Keratinocyte (primary cell): Measurements from ENCODE around the gene OTUD5. TPM values are rescaled to one million over a fixed set of nuclear protein-coding genes. Genes with fewer than 3 reads are reported as not detected.

Source experiments
- DNase-seq: peaks from one replicate; pipeline ENCODE4 v3.0.0-alpha.2; 2011; ENCODE audit warnings: low read depth, missing footprints, low spot score
- FAIRE-seq: peaks from 2 replicates; lab custom pipeline; 2011; peaks lifted over from hg19 to GRCh38; lab: Jason Lieb, UNC
- H2AFZ ChIP-seq: 2 replicates; pipeline ENCODE4 v1.6.0; 2012; ENCODE audit warnings: low read length, control low read depth, inconsistent platforms; ENCODE audit not compliant: control insufficient read depth
- H3K27ac ChIP-seq: 2 replicates; pipeline ENCODE4 v1.5.1; 2011; ENCODE audit warnings: low read length; ENCODE audit not compliant: control insufficient read depth, insufficient read depth
- H3K27me3 ChIP-seq: 3 replicates; pipeline ENCODE4 v1.6.0; 2011; ENCODE audit warnings: low read length; ENCODE audit not compliant: control insufficient read depth, insufficient read depth; ENCODE audit errors: extremely low read depth
- H3K36me3 ChIP-seq, 2 experiments: 2 replicates in 1 of 2; 3 replicates in 1 of 2; pipeline ENCODE4 v1.5.1; 2011; ENCODE audit warnings: low read length in 2 of 2, mild to moderate bottlenecking in 1 of 2; ENCODE audit not compliant: control insufficient read depth in 2 of 2, insufficient read depth in 2 of 2; ENCODE audit errors: extremely low read depth in 1 of 2
- H3K4me1 ChIP-seq: 3 replicates; pipeline ENCODE4 v1.5.1; 2011; ENCODE audit warnings: low read length; ENCODE audit not compliant: control insufficient read depth, insufficient read depth; ENCODE audit errors: extremely low read depth
- H3K4me2 ChIP-seq: 3 replicates; pipeline ENCODE4 v1.6.0; 2011; ENCODE audit warnings: low read depth, low read length; ENCODE audit not compliant: control insufficient read depth, insufficient read depth; ENCODE audit errors: extremely low read depth
- H3K4me3 ChIP-seq, 3 experiments: fragments of 200-600 bp in 1 of 3; sonication (generic) in 1 of 3; 2 replicates in 2 of 3; 3 replicates in 1 of 3; pipeline ENCODE4 v1.5.1; 2011 to 2016; ENCODE audit warnings: low read length in 3 of 3, mild to moderate bottlenecking in 3 of 3, control low read depth in 2 of 3, inconsistent platforms in 1 of 3, low read depth in 1 of 3, mixed read lengths in 1 of 3, mixed run types in 1 of 3, moderate library complexity in 1 of 3; ENCODE audit not compliant: control insufficient read depth in 2 of 3, insufficient read depth in 2 of 3; ENCODE audit errors: extremely low read depth in 1 of 3
- H3K79me2 ChIP-seq: 2 replicates; pipeline ENCODE4 v1.6.0; 2012; ENCODE audit warnings: low read length; ENCODE audit not compliant: control insufficient read depth, insufficient read depth
- H3K9ac ChIP-seq: 3 replicates; pipeline ENCODE4 v1.6.0; 2011; ENCODE audit warnings: low read length; ENCODE audit not compliant: control insufficient read depth, insufficient read depth; ENCODE audit errors: extremely low read depth
- H3K9me1 ChIP-seq: 3 replicates; pipeline ENCODE4 v1.6.0; 2011; ENCODE audit warnings: low read length; ENCODE audit not compliant: control insufficient read depth, insufficient read depth; ENCODE audit errors: extremely low read depth
- H3K9me3 ChIP-seq: 2 replicates; pipeline ENCODE4 v1.5.1; 2012; ENCODE audit warnings: low read depth, low read length; ENCODE audit not compliant: control insufficient read depth
- H4K20me1 ChIP-seq: 3 replicates; pipeline ENCODE4 v1.6.0; 2011; ENCODE audit warnings: low read length; ENCODE audit not compliant: control insufficient read depth, insufficient read depth; ENCODE audit errors: extremely low read depth
- EZH2 ChIP-seq: IDR thresholded peaks from one replicate; pipeline ENCODE4 v1.6.1; 2012; ENCODE audit warnings: inconsistent platforms, mild to moderate bottlenecking, low read length, moderate library complexity
- dilution Hi-C: fragments of 300-500 bp; cut with MboI; formaldehyde crosslinking; loops from one replicate; pipeline ENCODE4 v1.7.0; 2020; ENCODE audit warnings: low sequenced_read_pairs; ENCODE audit not compliant: extremely low pct_ligation_motif_present
- polyA plus RNA-seq, 5 experiments: library from polyadenylated mRNA; depleted of rRNA in 3 of 5; stranded (reverse) in 3 of 5; stranded (forward) in 1 of 5; unstranded in 1 of 5; fragments of >200 nt; gene quantifications; 1 replicate in 1 of 5; 2 replicates in 3 of 5; 3 replicates in 1 of 5; pipeline versions ENCODE4 v1.2.1 to v1.2.3, GENCODE V29; 2011 to 2012; ENCODE audit warnings: missing spikeins in 2 of 5, low read depth in 1 of 5, low replicate concordance in 1 of 5
- TF ChIP-seq, protein P1 (sequence below), 3 experiments: IDR thresholded peaks in 1 of 3; conservative IDR thresholded peaks in 1 of 3; optimal IDR thresholded peaks in 1 of 3; 2 replicates in 2 of 3; 3 replicates in 1 of 3; pipeline versions ENCODE3 to v1.5.1; 2011; ENCODE audit warnings: low read length in 3 of 3, mild to moderate bottlenecking in 3 of 3, moderate library complexity in 2 of 3, control low read depth in 1 of 3, inconsistent platforms in 1 of 3; ENCODE audit not compliant: insufficient read depth in 2 of 3; ENCODE audit errors: extremely low read depth in 1 of 3

Gene OTUD5
- polyA plus RNA-seq, 1 donor (not counting 4 experiments of a cell fraction or from before 2014, with no cell fraction given) = 40.3 TPM

GRCh38 chrX:48998391-48998790 lies 41.0 kb upstream of the OTUD5 start:
- DNase-seq (no peak), FAIRE-seq (no peak)
- dilution Hi-C loops = no loop called here
- H3K4me3 ChIP-seq = no peak overlapping the region
- H4K20me1 ChIP-seq = no peaks in the 10 kb centered on the region
- H3K79me2 ChIP-seq = peaks cover 8% of the 10 kb centered on the region
- no peaks in the 10 kb centered on the region for H3K9me1 ChIP-seq
- H3K27ac ChIP-seq = no peak overlapping the region
- peaks cover 8 to 10% of the 10 kb centered on the region in 2 experiments for H3K36me3 ChIP-seq
- H3K4me2 ChIP-seq = no peak overlapping the region
- H3K9me3 ChIP-seq = no peaks in the 10 kb centered on the region
- H3K27me3 ChIP-seq = no peaks in the 10 kb centered on the region
- H3K4me1 ChIP-seq = peaks cover 6% of the 10 kb centered on the region
- no peak overlapping the region for H3K9ac ChIP-seq
- TF ChIP-seq EZH2 = no peak
- TF ChIP-seq, protein P1, sequence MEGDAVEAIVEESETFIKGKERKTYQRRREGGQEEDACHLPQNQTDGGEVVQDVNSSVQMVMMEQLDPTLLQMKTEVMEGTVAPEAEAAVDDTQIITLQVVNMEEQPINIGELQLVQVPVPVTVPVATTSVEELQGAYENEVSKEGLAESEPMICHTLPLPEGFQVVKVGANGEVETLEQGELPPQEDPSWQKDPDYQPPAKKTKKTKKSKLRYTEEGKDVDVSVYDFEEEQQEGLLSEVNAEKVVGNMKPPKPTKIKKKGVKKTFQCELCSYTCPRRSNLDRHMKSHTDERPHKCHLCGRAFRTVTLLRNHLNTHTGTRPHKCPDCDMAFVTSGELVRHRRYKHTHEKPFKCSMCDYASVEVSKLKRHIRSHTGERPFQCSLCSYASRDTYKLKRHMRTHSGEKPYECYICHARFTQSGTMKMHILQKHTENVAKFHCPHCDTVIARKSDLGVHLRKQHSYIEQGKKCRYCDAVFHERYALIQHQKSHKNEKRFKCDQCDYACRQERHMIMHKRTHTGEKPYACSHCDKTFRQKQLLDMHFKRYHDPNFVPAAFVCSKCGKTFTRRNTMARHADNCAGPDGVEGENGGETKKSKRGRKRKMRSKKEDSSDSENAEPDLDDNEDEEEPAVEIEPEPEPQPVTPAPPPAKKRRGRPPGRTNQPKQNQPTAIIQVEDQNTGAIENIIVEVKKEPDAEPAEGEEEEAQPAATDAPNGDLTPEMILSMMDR (optimal IDR thresholded peaks at IDR 0.05 in 1 of 3, IDR thresholded peaks at IDR 0.05 in 1 of 3, conservative IDR thresholded peaks at IDR 0.05 in 1 of 3; ENCODE audit: extremely low read depth in 1 of 3, insufficient read depth in 2 of 3, low read length in 3 of 3) = peak in 1 of 3 experiments; percentile 2
- H2AFZ ChIP-seq = no peak overlapping the region

- Histone ChIP-seq H3K79me2 (peaks cover 8% of the 10 kb centered on the region), H3K4me3 (no peak overlapping the region), H3K4me1 (peaks cover 6% of the 10 kb centered on the region), H3K4me2 (no peak overlapping the region), H3K27ac (no peak overlapping the region), H3K27me3 (no peaks in the 10 kb centered on the region), H4K20me1 (no peaks in the 10 kb centered on the region), H3K9me3 (no peaks in the 10 kb centered on the region), H3K9me1 (no peaks in the 10 kb centered on the region), H3K36me3 (peaks cover 8 to 10% of the 10 kb centered on the region in 2 experiments), H3K9ac (no peak overlapping the region), H2AFZ (no peak overlapping the region)
- no peak for TF ChIP-seq EZH2
- TF ChIP-seq, protein P1 (optimal IDR thresholded peaks at IDR 0.05 in 1 of 3, IDR thresholded peaks at IDR 0.05 in 1 of 3, conservative IDR thresholded peaks at IDR 0.05 in 1 of 3; ENCODE audit: extremely low read depth in 1 of 3, insufficient read depth in 2 of 3, low read length in 3 of 3) = no peak
- DNase-seq (no peak), FAIRE-seq (no peak)
- dilution Hi-C loops = no loop called here
Observed at GRCh38 chrX:48997865-48998264, 40.5 kb upstream of the OTUD5 start.
